Prostate gland (tissue), 2 donors: ENCODE results near the gene PAK1.

Experiments
- CTCF ChIP-seq, 4 experiments: fragments of 200-600 bp in 2 of 4; fragments of 450-650 bp in 2 of 4; sonication (generic) in 2 of 4; IDR thresholded peaks; 1 replicate in 3 of 4; 2 replicates in 1 of 4; pipeline ENCODE4 v1.5.1; 2016 to 2019; ENCODE audit warnings: antibody characterized with exemption in 4 of 4, mild to moderate bottlenecking in 2 of 4, moderate library complexity in 2 of 4
- POLR2A ChIP-seq: fragments of 450-650 bp; IDR thresholded peaks from one replicate; pipeline ENCODE4 v1.6.1; 2016; ENCODE audit warnings: antibody characterized with exemption, mild to moderate bottlenecking

DNA sequence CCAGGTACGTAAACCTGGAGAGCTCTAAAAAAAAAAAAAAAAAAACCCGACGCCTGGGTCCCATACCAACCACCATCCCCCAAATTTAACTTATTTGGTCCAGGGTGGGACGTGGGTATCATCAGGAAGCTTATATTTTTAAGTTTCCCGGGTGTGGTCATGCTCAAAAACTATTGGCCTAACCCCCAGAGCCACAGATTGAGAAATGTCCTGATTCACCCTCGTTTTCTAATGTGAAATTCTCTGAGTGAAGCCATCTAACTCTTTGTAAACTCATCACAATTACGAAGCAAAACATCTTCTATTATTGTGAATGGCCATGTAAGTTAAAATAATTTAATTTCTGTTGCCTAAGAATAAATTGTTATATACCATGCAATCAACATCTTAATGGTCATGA, 29.6 kb downstream of the PAK1 start:
- TF ChIP-seq CTCF (IDR thresholded peaks at IDR 0.05) (no peak), POLR2A (no peak)
